Measurements from ENCODE around the gene SERINC1. TPM values are rescaled to one million over a fixed set of nuclear protein-coding genes. Genes with fewer than 3 reads are reported as not detected.

Gene SERINC1
- total and polyA plus RNA-seq, 9 of the 15 experiments (the other 6 are each of a cell fraction or from before 2014, with no cell fraction given): 28.8 to 64.6 (median 39.7) TPM

- TF ChIP-seq, protein P1, sequence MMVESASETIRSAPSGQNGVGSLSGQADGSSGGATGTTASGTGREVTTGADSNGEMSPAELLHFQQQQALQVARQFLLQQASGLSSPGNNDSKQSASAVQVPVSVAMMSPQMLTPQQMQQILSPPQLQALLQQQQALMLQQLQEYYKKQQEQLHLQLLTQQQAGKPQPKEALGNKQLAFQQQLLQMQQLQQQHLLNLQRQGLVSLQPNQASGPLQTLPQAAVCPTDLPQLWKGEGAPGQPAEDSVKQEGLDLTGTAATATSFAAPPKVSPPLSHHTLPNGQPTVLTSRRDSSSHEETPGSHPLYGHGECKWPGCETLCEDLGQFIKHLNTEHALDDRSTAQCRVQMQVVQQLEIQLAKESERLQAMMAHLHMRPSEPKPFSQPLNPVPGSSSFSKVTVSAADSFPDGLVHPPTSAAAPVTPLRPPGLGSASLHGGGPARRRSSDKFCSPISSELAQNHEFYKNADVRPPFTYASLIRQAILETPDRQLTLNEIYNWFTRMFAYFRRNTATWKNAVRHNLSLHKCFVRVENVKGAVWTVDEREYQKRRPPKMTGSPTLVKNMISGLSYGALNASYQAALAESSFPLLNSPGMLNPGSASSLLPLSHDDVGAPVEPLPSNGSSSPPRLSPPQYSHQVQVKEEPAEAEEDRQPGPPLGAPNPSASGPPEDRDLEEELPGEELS (CRISPR knock-in tag; IDR thresholded peaks at IDR 0.05; ENCODE audit: borderline replicate concordance): no peak
- TF ChIP-seq TAF15 (IDR thresholded peaks at IDR 0.05; ENCODE audit: low read depth, low read length) (no peak), ZNF518B (CRISPR knock-in tag; IDR thresholded peaks at IDR 0.05) (no peak), CSDE1 (IDR thresholded peaks at IDR 0.05) (no peak), ZBTB43 (CRISPR knock-in tag; IDR thresholded peaks at IDR 0.05) (no peak), GTF3C2 (IDR thresholded peaks at IDR 0.05; ENCODE audit: borderline replicate concordance, extremely low read depth, insufficient read length) (no peak), TSC22D4 (tag; IDR thresholded peaks at IDR 0.05) (no peak), PPARD (CRISPR knock-in tag; IDR thresholded peaks at IDR 0.05) (no peak), SREBF2 (CRISPR knock-in tag; IDR thresholded peaks at IDR 0.05) (no peak), MYBL2 (IDR thresholded peaks at IDR 0.05; ENCODE audit: low read depth) (no peak), MYBL2 (CRISPR knock-in tag; IDR thresholded peaks at IDR 0.05; ENCODE audit: borderline replicate concordance) (no peak)
- TF ChIP-seq, protein P2, sequence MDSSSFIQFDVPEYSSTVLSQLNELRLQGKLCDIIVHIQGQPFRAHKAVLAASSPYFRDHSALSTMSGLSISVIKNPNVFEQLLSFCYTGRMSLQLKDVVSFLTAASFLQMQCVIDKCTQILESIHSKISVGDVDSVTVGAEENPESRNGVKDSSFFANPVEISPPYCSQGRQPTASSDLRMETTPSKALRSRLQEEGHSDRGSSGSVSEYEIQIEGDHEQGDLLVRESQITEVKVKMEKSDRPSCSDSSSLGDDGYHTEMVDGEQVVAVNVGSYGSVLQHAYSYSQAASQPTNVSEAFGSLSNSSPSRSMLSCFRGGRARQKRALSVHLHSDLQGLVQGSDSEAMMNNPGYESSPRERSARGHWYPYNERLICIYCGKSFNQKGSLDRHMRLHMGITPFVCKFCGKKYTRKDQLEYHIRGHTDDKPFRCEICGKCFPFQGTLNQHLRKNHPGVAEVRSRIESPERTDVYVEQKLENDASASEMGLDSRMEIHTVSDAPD (CRISPR knock-in tag; IDR thresholded peaks at IDR 0.05): no peak
- TF ChIP-seq, protein P3, sequence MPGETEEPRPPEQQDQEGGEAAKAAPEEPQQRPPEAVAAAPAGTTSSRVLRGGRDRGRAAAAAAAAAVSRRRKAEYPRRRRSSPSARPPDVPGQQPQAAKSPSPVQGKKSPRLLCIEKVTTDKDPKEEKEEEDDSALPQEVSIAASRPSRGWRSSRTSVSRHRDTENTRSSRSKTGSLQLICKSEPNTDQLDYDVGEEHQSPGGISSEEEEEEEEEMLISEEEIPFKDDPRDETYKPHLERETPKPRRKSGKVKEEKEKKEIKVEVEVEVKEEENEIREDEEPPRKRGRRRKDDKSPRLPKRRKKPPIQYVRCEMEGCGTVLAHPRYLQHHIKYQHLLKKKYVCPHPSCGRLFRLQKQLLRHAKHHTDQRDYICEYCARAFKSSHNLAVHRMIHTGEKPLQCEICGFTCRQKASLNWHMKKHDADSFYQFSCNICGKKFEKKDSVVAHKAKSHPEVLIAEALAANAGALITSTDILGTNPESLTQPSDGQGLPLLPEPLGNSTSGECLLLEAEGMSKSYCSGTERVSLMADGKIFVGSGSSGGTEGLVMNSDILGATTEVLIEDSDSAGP (CRISPR knock-in tag; IDR thresholded peaks at IDR 0.05): no peak
Observed at GRCh38 chr6:122399348-122400120, 72.1 kb downstream of the SERINC1 start, which contains the start of gene HSF2 (continued).
